Keratinocyte (primary cell): ENCODE measurements around the gene FOCAD. TPM values are rescaled to one million over a fixed set of nuclear protein-coding genes. Genes with fewer than 3 reads are reported as not detected.

Source experiments
- DNase-seq: peaks from one replicate; pipeline ENCODE4 v3.0.0-alpha.2; 2011; ENCODE audit warnings: low read depth, missing footprints, low spot score
- FAIRE-seq: peaks from 2 replicates; lab custom pipeline; 2011; peaks lifted over from hg19 to GRCh38; lab: Jason Lieb, UNC
- H2AFZ ChIP-seq: 2 replicates; pipeline ENCODE4 v1.6.0; 2012; ENCODE audit warnings: low read length, control low read depth, inconsistent platforms; ENCODE audit not compliant: control insufficient read depth
- H3K27ac ChIP-seq: 2 replicates; pipeline ENCODE4 v1.5.1; 2011; ENCODE audit warnings: low read length; ENCODE audit not compliant: control insufficient read depth, insufficient read depth
- H3K27me3 ChIP-seq: 3 replicates; pipeline ENCODE4 v1.6.0; 2011; ENCODE audit warnings: low read length; ENCODE audit not compliant: control insufficient read depth, insufficient read depth; ENCODE audit errors: extremely low read depth
- H3K36me3 ChIP-seq, 2 experiments: 2 replicates in 1 of 2; 3 replicates in 1 of 2; pipeline ENCODE4 v1.5.1; 2011; ENCODE audit warnings: low read length in 2 of 2, mild to moderate bottlenecking in 1 of 2; ENCODE audit not compliant: control insufficient read depth in 2 of 2, insufficient read depth in 2 of 2; ENCODE audit errors: extremely low read depth in 1 of 2
- H3K4me1 ChIP-seq: 3 replicates; pipeline ENCODE4 v1.5.1; 2011; ENCODE audit warnings: low read length; ENCODE audit not compliant: control insufficient read depth, insufficient read depth; ENCODE audit errors: extremely low read depth
- H3K4me2 ChIP-seq: 3 replicates; pipeline ENCODE4 v1.6.0; 2011; ENCODE audit warnings: low read depth, low read length; ENCODE audit not compliant: control insufficient read depth, insufficient read depth; ENCODE audit errors: extremely low read depth
- H3K4me3 ChIP-seq, 3 experiments: fragments of 200-600 bp in 1 of 3; sonication (generic) in 1 of 3; 2 replicates in 2 of 3; 3 replicates in 1 of 3; pipeline ENCODE4 v1.5.1; 2011 to 2016; ENCODE audit warnings: low read length in 3 of 3, mild to moderate bottlenecking in 3 of 3, control low read depth in 2 of 3, inconsistent platforms in 1 of 3, low read depth in 1 of 3, mixed read lengths in 1 of 3, mixed run types in 1 of 3, moderate library complexity in 1 of 3; ENCODE audit not compliant: control insufficient read depth in 2 of 3, insufficient read depth in 2 of 3; ENCODE audit errors: extremely low read depth in 1 of 3
- H3K79me2 ChIP-seq: 2 replicates; pipeline ENCODE4 v1.6.0; 2012; ENCODE audit warnings: low read length; ENCODE audit not compliant: control insufficient read depth, insufficient read depth
- H3K9ac ChIP-seq: 3 replicates; pipeline ENCODE4 v1.6.0; 2011; ENCODE audit warnings: low read length; ENCODE audit not compliant: control insufficient read depth, insufficient read depth; ENCODE audit errors: extremely low read depth
- H3K9me1 ChIP-seq: 3 replicates; pipeline ENCODE4 v1.6.0; 2011; ENCODE audit warnings: low read length; ENCODE audit not compliant: control insufficient read depth, insufficient read depth; ENCODE audit errors: extremely low read depth
- H3K9me3 ChIP-seq: 2 replicates; pipeline ENCODE4 v1.5.1; 2012; ENCODE audit warnings: low read depth, low read length; ENCODE audit not compliant: control insufficient read depth
- H4K20me1 ChIP-seq: 3 replicates; pipeline ENCODE4 v1.6.0; 2011; ENCODE audit warnings: low read length; ENCODE audit not compliant: control insufficient read depth, insufficient read depth; ENCODE audit errors: extremely low read depth
- CTCF ChIP-seq, 3 experiments: IDR thresholded peaks in 1 of 3; conservative IDR thresholded peaks in 1 of 3; optimal IDR thresholded peaks in 1 of 3; 2 replicates in 2 of 3; 3 replicates in 1 of 3; pipeline versions ENCODE3 to v1.5.1; 2011; ENCODE audit warnings: low read length in 3 of 3, mild to moderate bottlenecking in 3 of 3, moderate library complexity in 2 of 3, control low read depth in 1 of 3, inconsistent platforms in 1 of 3; ENCODE audit not compliant: insufficient read depth in 2 of 3; ENCODE audit errors: extremely low read depth in 1 of 3
- EZH2 ChIP-seq: IDR thresholded peaks from one replicate; pipeline ENCODE4 v1.6.1; 2012; ENCODE audit warnings: inconsistent platforms, mild to moderate bottlenecking, low read length, moderate library complexity
- dilution Hi-C: fragments of 300-500 bp; cut with MboI; formaldehyde crosslinking; loops from one replicate; pipeline ENCODE4 v1.7.0; 2020; ENCODE audit warnings: low sequenced_read_pairs; ENCODE audit not compliant: extremely low pct_ligation_motif_present
- polyA plus RNA-seq, 5 experiments: library from polyadenylated mRNA; depleted of rRNA in 3 of 5; stranded (reverse) in 3 of 5; stranded (forward) in 1 of 5; unstranded in 1 of 5; fragments of >200 nt; gene quantifications; 1 replicate in 1 of 5; 2 replicates in 3 of 5; 3 replicates in 1 of 5; pipeline versions ENCODE4 v1.2.1 to v1.2.3, GENCODE V29; 2011 to 2012; ENCODE audit warnings: missing spikeins in 2 of 5, low read depth in 1 of 5, low replicate concordance in 1 of 5

Gene FOCAD
- polyA plus RNA-seq, 1 donor (not counting 4 experiments of a cell fraction or from before 2014, with no cell fraction given), result 33.1 TPM

GRCh38 chr9:20838218-20838617, 154.2 kb downstream of the FOCAD start:
- H3K4me1 ChIP-seq, result peaks cover 9% of the 10 kb centered on the region
- dilution Hi-C loops, result no loop called here
- no peaks in the 10 kb centered on the region for H3K9me1 ChIP-seq
- H3K4me2 ChIP-seq, result no peak overlapping the region
- H3K27ac ChIP-seq, result no peak overlapping the region
- H3K27me3 ChIP-seq, result no peaks in the 10 kb centered on the region
- H2AFZ ChIP-seq, result no peak overlapping the region
- no peaks in the 10 kb centered on the region for H3K79me2 ChIP-seq
- TF ChIP-seq CTCF (optimal IDR thresholded peaks at IDR 0.05 in 1 of 3, IDR thresholded peaks at IDR 0.05 in 1 of 3, conservative IDR thresholded peaks at IDR 0.05 in 1 of 3; ENCODE audit: extremely low read depth in 1 of 3, insufficient read depth in 2 of 3, low read length in 3 of 3), result no peak
- TF ChIP-seq EZH2, result no peak
- no peaks in the 10 kb centered on the region for H3K36me3 ChIP-seq
- H3K4me3 ChIP-seq, result no peak overlapping the region
- FAIRE-seq, result peak; percentile 44
- H3K9ac ChIP-seq, result no peak overlapping the region
- DNase-seq, result no peak
- no peaks in the 10 kb centered on the region for H3K9me3 ChIP-seq
- H4K20me1 ChIP-seq, result no peaks in the 10 kb centered on the region

GRCh38 chr9:20844916-20845315, 160.9 kb downstream of the FOCAD start:
- H3K9ac ChIP-seq, result no peak overlapping the region
- TF ChIP-seq EZH2 (no peak), CTCF (optimal IDR thresholded peaks at IDR 0.05 in 1 of 3, IDR thresholded peaks at IDR 0.05 in 1 of 3, conservative IDR thresholded peaks at IDR 0.05 in 1 of 3; ENCODE audit: extremely low read depth in 1 of 3, insufficient read depth in 2 of 3, low read length in 3 of 3) (no peak)
- no peaks in the 10 kb centered on the region for H3K9me1 ChIP-seq
- no peaks in the 10 kb centered on the region for H3K27me3 ChIP-seq
- H3K4me2 ChIP-seq, result no peak overlapping the region
- H3K36me3 ChIP-seq, result no peaks in the 10 kb centered on the region
- DNase-seq, result no peak
- no peak overlapping the region for H3K4me3 ChIP-seq
- H3K27ac ChIP-seq, result no peak overlapping the region
- FAIRE-seq, result no peak
- H3K9me3 ChIP-seq, result no peaks in the 10 kb centered on the region
- no peak overlapping the region for H2AFZ ChIP-seq
- H3K4me1 ChIP-seq, result no peaks in the 10 kb centered on the region
- dilution Hi-C loops, result no loop called here
- H3K79me2 ChIP-seq, result no peaks in the 10 kb centered on the region
- no peaks in the 10 kb centered on the region for H4K20me1 ChIP-seq
